Mucosa of descending colon (tissue), 3 donors: ENCODE measurements around the gene RER1. TPM values are rescaled to one million over a fixed set of nuclear protein-coding genes. Genes with fewer than 3 reads are reported as not detected.
A peak's percentile ranks its signal among the peaks of the same experiment; 100 is the strongest.

ENCODE experiments used
- ATAC-seq: fragments of 200-7000 bp; cut with Tn5 transposase; one replicate; pipeline ENCODE4 v1.9.1; 2020; ENCODE audit warnings: mild to moderate bottlenecking, moderate library complexity
- DNase-seq, 3 donors: peaks; one replicate each; pipeline ENCODE4 v3.0.0-alpha.2; 2020
- H3K36me3 ChIP-seq: fragments of 200-600 bp; one replicate; pipeline ENCODE4 v1.8.0; 2021; ENCODE audit warnings: low read depth, mild to moderate bottlenecking
- H3K4me1 ChIP-seq: fragments of 200-600 bp; one replicate; pipeline ENCODE4 v1.8.0; 2021; ENCODE audit warnings: low read depth, mild to moderate bottlenecking
- H3K4me3 ChIP-seq: fragments of 200-600 bp; one replicate; pipeline ENCODE4 v1.8.0; 2021; ENCODE audit warnings: mild to moderate bottlenecking
- H3K9me3 ChIP-seq: fragments of 200-600 bp; one replicate; pipeline ENCODE4 v1.8.0; 2021; ENCODE audit warnings: mild to moderate bottlenecking
- CTCF ChIP-seq: fragments of 200-600 bp; IDR thresholded peaks from one replicate; pipeline ENCODE4 v1.8.0; 2022; ENCODE audit warnings: antibody characterized with exemption, mild to moderate bottlenecking
- intact Hi-C, 2 donors: fragments of 100-400 bp; cut with DNase I in 1 of 2; cut with micrococcal nuclease in 1 of 2; formaldehyde crosslinking; loops; one replicate each; pipeline versions ENCODE4 v1.11.0 to v1.11.1; 2022; cut with DNase I, micrococcal nuclease
- total RNA-seq, 3 donors: library from RNA; stranded (reverse); fragmentation: NEBNext Ultra II Directional in 2 of 3; extraction: Animal tissue kit (Norgen Biotek cat#: 25700) in 2 of 3; gene quantifications; one replicate each; pipeline versions ENCODE4 v1.2.1 to v1.2.4, GENCODE V29; 2021 to 2023
- donor health status: DM: no; HTN: no; CAD: no; lungs with moderate emphysema.
- donor health status: DM: no; HTN: no; CAD: no.
- donor health status: DM: no; HTN: yes; CAD: no.

The RER1 gene
- total RNA-seq, 3 donors from 2014 or later = 151 to 217 (median 193) TPM

GRCh38 chr1:2360588-2361364, 30.9 kb upstream of the RER1 start:
- H3K4me1 ChIP-seq = no peaks in the 10 kb centered on the region
- peak in 1 of 3 donors; percentile 19 for DNase-seq
- intact Hi-C loops = no loop called here
- no peaks in the 10 kb centered on the region for H3K9me3 ChIP-seq
- no peak for TF ChIP-seq CTCF
- no peaks in the 10 kb centered on the region for H3K36me3 ChIP-seq
- ATAC-seq = no peak
- no peak overlapping the region for H3K4me3 ChIP-seq

DNA sequence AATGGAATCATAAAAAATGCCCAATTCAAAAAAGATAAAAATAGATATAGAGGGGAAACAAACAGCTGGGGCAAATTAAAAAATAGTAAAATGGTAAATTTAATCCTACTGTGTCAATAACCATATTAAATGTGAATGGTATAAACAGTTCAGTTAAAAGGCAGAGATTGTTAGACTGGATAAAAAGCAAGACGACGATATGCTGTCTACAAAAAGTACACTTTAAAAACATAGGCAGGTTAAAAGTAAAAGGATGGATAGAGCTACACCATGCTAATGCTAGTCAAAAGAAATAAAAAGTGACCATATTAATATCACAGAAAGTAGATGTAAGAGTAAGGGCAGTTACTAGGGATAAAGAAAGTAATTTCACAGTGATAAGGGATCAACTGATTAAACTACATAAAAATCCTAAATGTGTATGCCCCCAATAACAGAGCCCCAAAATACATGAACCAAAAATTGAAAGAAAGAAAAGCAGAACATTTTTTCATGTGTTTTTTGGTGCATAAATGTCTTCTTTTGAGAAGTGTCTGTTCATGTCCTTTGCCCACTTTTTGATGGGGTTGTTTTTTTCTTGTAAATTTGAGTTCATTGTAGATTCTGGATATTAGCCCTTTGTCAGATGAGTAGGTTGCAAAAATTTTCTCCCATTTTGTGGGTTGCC, 27.7 kb upstream of the RER1 start:
- Histone ChIP-seq H3K9me3 (no peaks in the 10 kb centered on the region), H3K4me1 (no peaks in the 10 kb centered on the region), H3K4me3 (no peak overlapping the region), H3K36me3 (no peaks in the 10 kb centered on the region)
- DNase-seq = no peak
- no peak for TF ChIP-seq CTCF
- no peak for ATAC-seq
- intact Hi-C loops = no loop called here

DNA sequence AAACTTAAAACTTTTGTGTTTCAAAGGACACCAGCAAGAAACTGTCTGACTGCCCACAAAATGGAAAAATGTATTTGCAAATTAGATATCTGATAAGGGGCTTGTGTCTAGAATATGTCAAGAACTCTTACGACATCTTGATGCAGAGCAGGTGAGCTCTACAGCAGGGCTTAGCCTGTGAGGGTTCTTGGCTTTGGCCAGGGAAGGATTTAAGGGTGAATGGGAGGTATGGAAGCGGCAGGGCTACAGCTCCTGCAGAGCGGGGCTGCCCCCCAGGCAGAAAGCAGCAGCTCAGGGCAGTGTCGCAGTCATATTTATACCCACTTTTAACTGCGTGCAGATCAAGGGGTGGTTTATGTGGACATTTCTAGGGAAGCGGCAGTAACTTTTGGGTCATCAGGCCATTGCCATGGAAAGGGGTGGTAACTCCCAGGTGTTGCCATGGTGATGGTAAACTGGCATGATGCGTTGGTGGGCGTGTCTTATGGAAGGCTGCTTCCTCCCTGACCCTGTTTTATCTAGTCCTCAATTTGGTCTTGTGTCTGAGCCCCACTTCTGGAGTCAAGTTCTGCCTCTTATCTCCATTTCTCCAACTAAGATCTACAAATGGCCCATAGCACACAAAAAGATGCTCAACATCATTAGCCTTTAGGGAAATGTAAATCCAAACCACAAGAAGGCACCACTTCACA, 23.4 kb upstream of the RER1 start:
- H3K4me1 ChIP-seq = no peaks in the 10 kb centered on the region
- no peaks in the 10 kb centered on the region for H3K36me3 ChIP-seq
- no peaks in the 10 kb centered on the region for H3K9me3 ChIP-seq
- no peak for DNase-seq
- ATAC-seq = no peak
- intact Hi-C loops = no loop called here
- H3K4me3 ChIP-seq = no peak overlapping the region
- TF ChIP-seq CTCF = no peak

DNA sequence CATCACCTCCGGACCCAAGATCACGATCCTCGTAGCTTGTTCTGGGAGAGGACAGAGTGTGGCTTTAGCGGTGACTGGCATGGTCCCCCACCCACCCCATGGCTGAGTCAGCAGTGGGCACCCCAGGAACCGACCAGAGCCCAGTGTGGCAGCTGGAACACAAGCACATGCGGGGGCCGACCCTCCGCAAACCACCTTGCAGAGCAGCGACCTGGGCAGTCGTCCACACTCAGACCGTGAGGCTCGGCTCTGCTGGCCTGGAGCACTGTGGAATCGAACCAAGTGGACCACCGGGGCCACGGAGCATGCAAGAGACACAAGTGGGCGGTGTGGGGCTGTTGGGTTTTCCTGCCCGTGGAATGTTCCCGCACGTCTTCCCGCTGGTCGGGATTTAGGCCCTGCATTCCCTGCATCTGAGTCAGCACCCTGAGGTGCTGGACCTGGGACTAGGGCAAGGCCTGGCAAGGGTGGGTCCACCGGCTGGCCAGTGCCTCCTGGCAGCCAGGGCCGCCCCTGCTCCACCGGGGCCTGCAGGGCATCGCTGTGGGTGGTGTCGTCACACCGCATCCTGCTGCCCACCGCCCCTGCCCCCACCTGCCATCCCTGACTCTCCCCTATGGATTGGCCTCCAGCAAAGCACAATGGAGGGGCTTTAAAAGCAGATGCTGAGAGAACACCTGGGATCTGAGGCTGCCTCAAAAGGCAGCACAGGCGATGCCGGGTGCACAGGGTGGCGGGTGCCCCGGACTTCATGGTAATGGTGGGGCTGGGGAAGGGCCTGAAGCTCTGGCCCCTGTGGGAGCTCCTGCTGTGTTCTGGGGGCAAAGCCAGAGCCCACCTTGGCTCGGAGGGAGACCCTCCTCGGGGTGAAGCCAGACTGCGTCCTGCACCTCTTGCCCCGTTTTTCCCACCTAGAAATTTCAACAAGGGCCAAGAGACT, 18.8 kb upstream of the RER1 start:
- no peaks in the 10 kb centered on the region for H3K9me3 ChIP-seq
- DNase-seq (peak in 2 of 3 donors; percentile 17 to 34), ATAC-seq (no peak)
- no peak for TF ChIP-seq CTCF
- H3K36me3 ChIP-seq = no peaks in the 10 kb centered on the region
- H3K4me3 ChIP-seq = no peak overlapping the region
- intact Hi-C loops = no loop called here
- H3K4me1 ChIP-seq = no peaks in the 10 kb centered on the region
